Stimulated activated CD8-positive, alpha-beta memory T cell treated with anti-CD3 and anti-CD28 coated beads, Interleukin-15, amount 100 ng/mL, for 24 hours (primary cell): Measurements from ENCODE around the gene TUT4.

Experiments used
- DNase-seq: peaks from one replicate; pipeline ENCODE4 v3.0.0-alpha.2; 2020; ENCODE audit warnings: low read depth

TUT4 gene

GRCh38 chr1:52569449-52570210 lies 16.7 kb upstream of the TUT4 start:
- no peak for DNase-seq

- DNase-seq: no peak
Measured at GRCh38 chr1:52567943-52568342, 15.1 kb upstream of the TUT4 start.

- DNase-seq: no peak
Measured at GRCh38 chr1:52562766-52563165, 9.9 kb upstream of the TUT4 start.

- DNase-seq: no peak
Measured at GRCh38 chr1:52559875-52560274, 7.0 kb upstream of the TUT4 start.

GRCh38 chr1:52558941-52559340 lies 6.0 kb upstream of the TUT4 start:
- no peak for DNase-seq

GRCh38 chr1:52556641-52557360 lies 3.9 kb upstream of the TUT4 start:
- DNase-seq: no peak

GRCh38 chr1:52554756-52555155 lies 1.9 kb upstream of the TUT4 start:
- DNase-seq: no peak

- DNase-seq: no peak
Measured at GRCh38 chr1:52554267-52554640, 1.4 kb upstream of the TUT4 start.

GRCh38 chr1:52553362-52554266 lies 722 bp upstream of the TUT4 start:
- DNase-seq: peak; percentile 69

- peak; percentile 18 for DNase-seq
Measured at GRCh38 chr1:52552236-52552504, 722 bp downstream of the TUT4 start.

GRCh38 chr1:52551507-52552235 lies 1.2 kb downstream of the TUT4 start:
- no peak for DNase-seq

GRCh38 chr1:52550447-52550846 lies 2.4 kb downstream of the TUT4 start:
- no peak for DNase-seq

GRCh38 chr1:52549267-52549666 lies 3.6 kb downstream of the TUT4 start:
- no peak for DNase-seq

- DNase-seq: no peak
Measured at GRCh38 chr1:52546852-52547251, 6.0 kb downstream of the TUT4 start.

- no peak for DNase-seq
Measured at GRCh38 chr1:52544665-52545525, 8.0 kb downstream of the TUT4 start.

GRCh38 chr1:52542085-52542688 lies 10.7 kb downstream of the TUT4 start:
- no peak for DNase-seq

GRCh38 chr1:52534928-52535764 lies 17.7 kb downstream of the TUT4 start:
- DNase-seq: no peak

GRCh38 chr1:52533713-52534112 lies 19.2 kb downstream of the TUT4 start:
- no peak for DNase-seq

- DNase-seq: no peak
Measured at GRCh38 chr1:52532731-52533327, 20.1 kb downstream of the TUT4 start.
